Mucosa of gallbladder (tissue), 1 donor: ENCODE measurements around the gene NUBPL. TPM values are rescaled to one million over a fixed set of nuclear protein-coding genes. Genes with fewer than 3 reads are reported as not detected.
A peak's percentile ranks its signal among the peaks of the same experiment; 100 is the strongest.
"Not testable (repeated sequence)": the region's sequence is repeated elsewhere in the genome, so short reads cannot be mapped to it uniquely, and the experiment has no call there.

Source experiments
- DNase-seq: peaks from one replicate; pipeline ENCODE4 v3.0.0-alpha.2; 2020; ENCODE audit warnings: low spot score
- total RNA-seq: library from RNA; stranded (reverse); gene quantifications from one replicate; pipeline ENCODE4 v1.2.1, GENCODE V29; 2021
- donor health status: DM: no; HTN: no; CAD: no.

NUBPL gene
- total RNA-seq, 1 donor from 2014 or later: 11.4 TPM

DNA sequence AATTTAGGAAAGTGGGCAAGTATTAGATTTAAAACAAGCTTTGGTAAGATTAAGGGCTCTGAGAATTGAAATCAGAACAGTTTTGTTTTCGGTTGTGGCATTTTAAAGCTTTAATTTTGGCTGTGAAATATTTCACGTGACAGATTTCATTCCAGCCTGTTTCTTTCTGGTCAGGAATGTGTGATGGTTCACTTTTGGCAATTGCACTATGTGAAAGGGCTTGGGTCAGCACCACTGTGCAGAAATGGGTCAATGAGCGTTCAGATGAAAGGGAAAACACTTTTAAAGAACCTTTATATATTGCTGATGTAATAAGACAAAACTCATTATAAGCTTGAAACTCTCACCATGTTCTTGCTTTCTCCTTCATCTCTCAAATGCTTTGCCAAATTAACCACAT is 17.1 kb downstream of the NUBPL start:
- DNase-seq: no peak

- no peak for DNase-seq
Observed at GRCh38 chr14:31578792-31579501, 17.7 kb downstream of the NUBPL start.

DNA sequence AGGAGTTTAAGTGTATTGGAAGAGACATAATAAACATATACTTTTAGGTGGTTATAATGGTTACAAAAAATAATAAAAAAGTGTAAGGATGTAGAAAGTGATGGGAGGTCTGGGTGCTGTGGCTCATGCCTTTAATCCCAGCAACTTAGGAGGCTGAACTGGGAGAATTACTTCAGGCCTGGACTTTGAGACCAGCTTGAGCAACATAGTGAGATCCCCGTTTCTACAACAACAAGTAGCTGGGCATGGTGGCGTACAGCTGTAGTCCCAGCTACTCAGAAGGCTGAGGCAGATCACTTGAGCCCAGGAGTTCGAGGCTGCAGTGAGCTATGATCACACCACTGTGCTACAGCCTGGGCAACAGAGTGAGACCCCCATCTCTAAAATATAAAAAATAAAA is 19.0 kb downstream of the NUBPL start:
- no peak for DNase-seq

GRCh38 chr14:31582286-31582691 is 21.1 kb downstream of the NUBPL start:
- DNase-seq: peak; percentile 14

DNA sequence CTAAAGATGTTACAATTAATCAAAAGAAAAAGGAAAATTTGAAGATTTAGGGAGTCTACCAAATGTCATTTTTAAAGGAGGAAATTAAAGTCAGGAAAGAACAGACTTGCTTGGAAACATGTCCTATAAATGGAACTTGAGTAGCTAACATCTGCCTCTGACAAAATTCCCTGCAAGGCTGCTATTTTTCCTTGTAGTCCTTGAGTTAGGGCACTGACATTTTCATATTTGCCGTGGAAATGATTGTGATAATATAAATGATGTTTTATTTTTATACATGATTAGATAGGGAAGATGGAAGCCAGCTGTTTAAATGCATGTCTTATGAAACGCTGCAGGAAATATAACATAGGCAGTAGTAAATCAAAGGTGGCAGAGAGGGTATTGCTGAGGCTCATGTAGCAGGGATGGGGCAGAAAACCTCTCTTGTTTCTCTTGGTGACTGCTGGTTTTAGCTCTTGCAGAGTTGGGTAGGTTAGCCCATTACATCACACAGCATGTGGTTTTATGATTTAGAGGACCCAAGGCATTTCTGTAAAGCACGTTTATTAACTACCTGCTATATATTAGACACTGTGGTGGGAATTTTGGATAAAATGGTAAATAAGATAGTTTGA is 21.7 kb downstream of the NUBPL start:
- DNase-seq: no peak

DNA sequence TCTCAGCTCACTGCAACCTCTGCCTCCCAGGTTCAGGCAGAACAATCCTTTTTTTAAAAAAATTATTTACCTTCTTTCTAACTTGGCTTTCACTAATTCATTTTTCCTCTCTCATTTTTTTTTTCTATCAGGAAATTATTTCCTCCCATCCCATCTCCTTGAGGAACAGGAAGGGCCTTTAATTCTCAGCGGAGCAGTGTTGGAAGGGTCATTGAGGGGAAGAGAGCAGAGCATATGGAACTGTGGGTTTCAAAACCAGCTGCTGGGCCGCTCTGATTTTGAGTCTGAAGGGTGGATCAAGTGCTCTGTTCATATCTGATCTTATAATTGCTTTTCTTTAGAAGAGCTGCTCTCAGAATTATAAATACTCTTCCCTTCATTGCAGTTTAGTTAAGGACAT is 29.0 kb downstream of the NUBPL start:
- DNase-seq: no peak

DNA sequence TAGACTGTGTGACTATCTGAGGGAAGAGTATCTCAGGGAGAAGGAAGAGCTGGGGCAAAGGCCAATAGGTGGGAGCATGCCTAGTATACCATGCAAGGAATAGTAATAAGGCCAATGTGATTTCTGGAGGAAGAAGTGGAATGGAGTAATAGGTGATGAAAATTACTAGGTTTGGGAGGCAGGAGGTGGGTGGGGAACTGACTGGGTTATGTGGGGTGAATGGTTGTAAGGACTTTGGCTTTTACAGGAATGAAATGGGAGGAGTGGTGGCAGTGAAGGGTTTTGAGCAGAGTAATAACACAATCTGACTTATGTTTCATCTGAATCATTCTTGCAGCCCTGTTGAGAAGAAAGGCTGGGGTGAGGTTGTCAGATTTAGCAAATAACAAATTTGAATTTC is 30.9 kb downstream of the NUBPL start:
- no peak for DNase-seq

- no peak for DNase-seq
Observed at GRCh38 chr14:31592631-31593030, 31.4 kb downstream of the NUBPL start.

DNA sequence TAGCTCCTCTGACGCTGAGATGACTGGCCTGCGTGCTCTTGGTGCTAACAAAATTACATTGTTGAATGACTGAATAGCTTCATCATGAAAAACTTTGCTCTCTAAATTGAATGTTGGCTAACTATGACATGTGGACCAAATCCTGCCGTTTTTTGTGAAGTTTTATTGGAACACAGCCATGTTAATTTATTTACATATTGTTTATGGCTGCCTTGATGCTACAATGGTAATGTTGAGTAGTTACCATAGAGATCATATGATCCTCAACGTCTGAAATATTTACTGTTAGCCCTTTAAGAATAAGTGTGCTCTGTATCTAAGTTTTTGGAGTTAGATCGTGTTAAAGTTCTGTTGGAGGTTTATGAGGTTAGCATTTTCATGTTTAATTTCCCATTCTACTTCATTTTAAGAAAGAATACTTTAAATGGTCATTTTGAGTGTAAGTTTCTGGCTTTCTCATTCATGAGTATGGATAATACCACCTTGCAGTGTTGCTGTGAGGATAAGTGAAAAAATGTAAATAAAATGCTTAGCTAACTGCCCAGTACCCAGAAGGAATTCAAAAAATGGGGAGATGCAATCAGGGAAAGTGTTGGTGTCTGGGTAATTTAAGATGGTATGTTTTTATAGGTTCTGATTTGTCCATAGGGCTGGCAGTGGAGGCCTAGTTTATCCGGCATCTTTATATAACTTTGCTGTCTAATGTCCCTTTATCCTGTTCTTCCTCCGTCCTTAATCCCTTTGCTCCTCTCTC is 35.3 kb downstream of the NUBPL start:
- DNase-seq: no peak

DNA sequence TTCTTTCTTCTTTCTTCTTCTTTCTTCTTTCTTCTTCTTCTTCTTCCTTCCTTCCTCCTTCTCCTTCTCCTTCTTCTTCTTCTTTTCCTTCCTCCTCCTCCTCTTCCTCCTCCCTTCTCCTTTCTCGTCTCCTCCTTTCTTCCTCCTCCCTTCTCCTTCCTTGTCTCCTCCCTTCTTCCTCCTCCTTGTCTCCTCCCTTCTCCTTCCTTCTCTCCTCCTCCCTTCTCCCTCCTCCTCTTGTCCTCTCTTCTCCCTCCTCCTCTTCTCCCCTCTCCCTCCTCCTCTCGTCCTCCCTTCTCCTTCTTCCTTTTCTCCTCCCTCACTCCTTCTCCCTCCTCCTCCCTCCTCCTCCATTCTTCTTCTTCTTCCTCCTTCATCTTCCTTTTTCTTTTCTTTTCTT is 44.5 kb downstream of the NUBPL start:
- no peak for DNase-seq

- DNase-seq: no peak
Observed at GRCh38 chr14:31611778-31612433, 50.7 kb downstream of the NUBPL start.

DNA sequence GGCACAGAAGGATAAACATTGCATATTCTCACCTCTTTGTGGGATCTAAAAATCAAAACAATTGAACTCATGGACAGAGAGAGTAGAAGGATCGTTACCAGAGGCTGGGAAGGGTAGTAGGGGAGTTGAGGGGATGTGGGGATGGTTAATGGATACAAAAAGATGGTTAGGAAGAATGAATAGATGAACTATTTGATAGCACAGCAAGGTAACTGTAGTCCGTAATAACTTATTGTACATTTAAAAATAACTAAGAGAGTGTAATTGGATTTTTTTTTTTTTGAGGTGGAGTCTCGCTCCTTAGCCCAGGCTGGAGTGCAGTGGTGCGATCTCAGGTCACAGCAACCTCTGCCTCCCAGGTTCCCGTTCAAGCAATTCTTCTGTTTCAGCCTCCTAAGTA is 52.0 kb downstream of the NUBPL start:
- no peak for DNase-seq

DNA sequence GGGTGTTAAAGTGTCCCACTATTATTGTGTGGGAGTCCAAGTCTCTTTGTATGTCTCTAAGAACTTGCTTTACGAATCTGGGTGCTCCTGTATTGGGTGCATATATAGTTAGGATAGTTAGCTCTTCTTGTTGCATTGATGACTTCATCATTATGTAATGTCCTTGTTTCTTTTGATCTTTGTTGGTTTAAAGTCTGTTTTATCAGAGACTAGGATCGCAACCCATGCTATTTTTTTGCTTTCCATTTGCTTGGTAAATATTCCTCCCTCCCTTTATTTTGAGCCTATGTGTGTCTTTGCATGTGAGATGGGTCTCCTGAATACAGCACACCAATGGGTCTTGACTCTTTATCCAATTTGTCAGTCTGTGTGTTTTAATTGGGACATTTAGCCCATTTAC is 57.7 kb downstream of the NUBPL start:
- DNase-seq: not testable (repeated sequence)

- no peak for DNase-seq
Observed at GRCh38 chr14:31619440-31619839, 58.2 kb downstream of the NUBPL start.

DNA sequence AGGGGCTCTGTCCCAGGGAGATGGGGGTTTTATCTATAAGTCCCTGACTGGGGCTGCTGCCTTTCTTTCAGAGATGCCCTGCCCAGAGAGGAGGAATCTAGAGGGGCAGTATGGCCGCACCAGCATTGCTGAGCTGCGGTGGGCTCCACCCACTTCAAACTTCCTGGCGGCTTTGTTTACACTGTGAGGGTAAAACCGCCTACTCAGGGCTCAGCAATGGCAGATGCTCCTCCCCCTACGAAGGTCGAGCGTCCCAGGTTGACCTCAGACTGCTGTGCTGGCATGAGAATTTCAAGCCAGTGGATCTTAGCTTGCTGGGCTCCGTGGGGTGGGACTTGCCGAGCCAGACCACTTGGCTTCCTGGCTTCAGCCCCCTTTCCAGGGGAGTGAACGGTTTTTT is 59.7 kb downstream of the NUBPL start:
- DNase-seq: not testable (repeated sequence)

- no peak for DNase-seq
Observed at GRCh38 chr14:31622060-31622459, 60.9 kb downstream of the NUBPL start.

GRCh38 chr14:31652900-31653299 is 91.7 kb downstream of the NUBPL start:
- not testable (repeated sequence) for DNase-seq

DNA sequence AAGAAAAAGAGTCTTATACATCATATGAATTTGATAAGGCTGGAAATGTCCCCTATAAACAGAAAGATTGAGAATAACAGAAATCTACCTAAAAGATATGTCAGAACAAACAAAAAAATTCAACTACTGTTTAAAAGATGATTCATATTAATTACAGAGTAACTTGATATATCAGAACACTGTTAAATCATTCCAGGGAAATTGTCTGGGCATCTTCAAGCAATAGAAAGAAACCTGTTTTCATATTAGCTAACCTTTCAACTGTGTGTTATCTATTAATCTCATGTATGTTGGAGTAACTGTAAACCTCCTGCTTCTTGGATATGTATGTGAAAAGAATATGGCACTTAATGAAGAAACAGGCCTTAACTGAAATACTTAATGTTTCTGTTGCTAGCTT is 96.7 kb downstream of the NUBPL start:
- no peak for DNase-seq

GRCh38 chr14:31659278-31659677 is 98.1 kb downstream of the NUBPL start:
- DNase-seq: no peak

DNA sequence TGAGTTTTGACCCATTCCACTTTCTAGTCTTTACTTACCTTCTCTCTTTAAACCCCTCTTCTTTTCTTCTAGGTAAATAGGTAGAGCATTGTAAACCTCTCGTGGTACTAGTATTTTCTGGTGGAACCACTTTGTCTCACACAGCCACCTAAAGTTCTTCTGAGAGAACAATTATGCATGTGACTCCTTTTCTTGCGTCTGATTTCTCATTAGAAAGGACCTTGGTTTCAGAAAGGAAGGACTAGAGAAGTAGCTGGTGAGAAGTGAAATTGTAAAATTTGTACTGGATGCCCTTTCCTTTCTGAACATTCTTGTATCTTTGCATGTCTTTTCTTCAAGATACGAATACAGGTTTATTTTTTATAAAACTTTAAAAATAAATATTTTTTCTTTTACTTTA is 99.0 kb downstream of the NUBPL start:
- DNase-seq: no peak

GRCh38 chr14:31660728-31661127 is 99.5 kb downstream of the NUBPL start:
- no peak for DNase-seq

DNA sequence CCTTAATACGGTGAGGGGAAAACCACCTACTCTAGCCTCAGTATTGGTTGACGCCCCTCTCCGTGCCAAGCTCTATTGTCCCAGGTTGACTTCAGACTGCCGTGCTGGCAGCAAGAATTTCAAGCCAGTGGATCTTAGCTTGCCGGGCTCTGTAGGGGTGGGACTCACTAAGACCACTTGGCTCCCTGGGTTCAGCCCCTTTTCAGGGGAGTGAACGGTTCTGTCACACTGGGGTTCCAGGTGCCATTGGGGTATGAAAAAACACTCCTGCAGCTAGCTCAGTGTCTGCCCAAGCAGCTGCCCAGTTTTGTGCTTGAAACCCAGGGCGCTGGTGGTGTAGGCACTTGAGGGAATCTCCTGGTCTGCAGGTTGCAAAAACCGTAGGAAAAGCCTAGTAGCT is 107.1 kb downstream of the NUBPL start:
- no peak for DNase-seq

DNA sequence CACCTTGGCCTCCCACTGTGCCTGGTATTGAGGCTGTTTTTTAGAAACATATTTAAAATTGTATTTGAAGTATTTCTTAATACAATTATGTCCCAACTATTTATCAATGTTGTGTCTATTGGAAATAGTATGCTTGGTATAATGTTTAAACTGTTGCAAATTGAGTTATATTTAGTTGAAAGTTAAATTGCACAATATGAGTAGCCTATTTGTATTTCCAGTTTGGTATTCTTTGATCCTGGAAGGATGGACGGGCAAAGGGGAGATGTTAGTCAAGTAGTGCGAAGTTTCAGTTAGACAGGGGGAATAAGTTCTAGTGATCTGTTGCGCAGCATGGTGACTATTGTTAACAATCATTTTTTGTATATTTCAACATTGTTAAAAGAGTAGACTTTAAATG is 111.5 kb downstream of the NUBPL start:
- no peak for DNase-seq
